Thoracic aorta (tissue), 2 donors: ENCODE data around the gene CCDC28B. TPM values are rescaled to one million over a fixed set of nuclear protein-coding genes. Genes with fewer than 3 reads are reported as not detected.

Experiments
- ATAC-seq: fragments of 150-250 bp; one replicate; pipeline ENCODE4 v1.8.0; 2017; ENCODE audit warnings: low read depth; ENCODE audit not compliant: insufficient number of reproducible peaks, low FRiP score
- DNase-seq: peaks from one replicate; pipeline ENCODE4 v3.0.0-alpha.2; 2020; ENCODE audit warnings: low spot score
- H3K27ac ChIP-seq, 2 donors: fragments of 200-600 bp; sonication (generic); 1 replicate in 1 of 2; 2 replicates in 1 of 2; pipeline ENCODE4 v1.5.1; 2016; ENCODE audit warnings: mild to moderate bottlenecking in 2 of 2, moderate library complexity in 2 of 2
- H3K27me3 ChIP-seq: fragments of 200-600 bp; sonication (generic); replicated peaks from 2 replicates; pipeline ENCODE4 v1.6.0; 2016; ENCODE audit warnings: mild to moderate bottlenecking; ENCODE audit not compliant: insufficient read depth
- H3K36me3 ChIP-seq: fragments of 200-600 bp; sonication (generic); one replicate; pipeline ENCODE4 v1.5.1; 2016
- H3K4me1 ChIP-seq, 2 donors: fragments of 200-600 bp; sonication (generic); 1 replicate in 1 of 2; 2 replicates in 1 of 2; pipeline versions ENCODE4 v1.5.1 to v1.6.0; 2016; ENCODE audit warnings: low read depth in 2 of 2, mild to moderate bottlenecking in 1 of 2; ENCODE audit not compliant: control insufficient read depth in 1 of 2
- H3K4me3 ChIP-seq: fragments of 200-600 bp; sonication (generic); 2 replicates; pipeline ENCODE4 v1.5.1; 2016; ENCODE audit warnings: mild to moderate bottlenecking
- H3K9me3 ChIP-seq: fragments of 200-600 bp; sonication (generic); 2 replicates; pipeline ENCODE4 v1.5.1; 2016
- total RNA-seq, 2 donors: library from RNA; depleted of rRNA; stranded (reverse); fragments of >200 nt; gene quantifications; one replicate each; pipeline versions ENCODE4 v1.1.0 to v1.2.3, GENCODE V29; 2016
- TF ChIP-seq, protein P1 (sequence below): fragments of 200-600 bp; sonication (generic); IDR thresholded peaks from one replicate; pipeline ENCODE4 v1.5.1; 2019; ENCODE audit warnings: antibody characterized with exemption

Gene CCDC28B
- total RNA-seq, 2 donors from 2014 or later, result 2.0 TPM; not detected in 1

GRCh38 chr1:32241001-32241763, 40.8 kb downstream of the CCDC28B start:
- peak; percentile 22 for DNase-seq
- TF ChIP-seq, protein P1, sequence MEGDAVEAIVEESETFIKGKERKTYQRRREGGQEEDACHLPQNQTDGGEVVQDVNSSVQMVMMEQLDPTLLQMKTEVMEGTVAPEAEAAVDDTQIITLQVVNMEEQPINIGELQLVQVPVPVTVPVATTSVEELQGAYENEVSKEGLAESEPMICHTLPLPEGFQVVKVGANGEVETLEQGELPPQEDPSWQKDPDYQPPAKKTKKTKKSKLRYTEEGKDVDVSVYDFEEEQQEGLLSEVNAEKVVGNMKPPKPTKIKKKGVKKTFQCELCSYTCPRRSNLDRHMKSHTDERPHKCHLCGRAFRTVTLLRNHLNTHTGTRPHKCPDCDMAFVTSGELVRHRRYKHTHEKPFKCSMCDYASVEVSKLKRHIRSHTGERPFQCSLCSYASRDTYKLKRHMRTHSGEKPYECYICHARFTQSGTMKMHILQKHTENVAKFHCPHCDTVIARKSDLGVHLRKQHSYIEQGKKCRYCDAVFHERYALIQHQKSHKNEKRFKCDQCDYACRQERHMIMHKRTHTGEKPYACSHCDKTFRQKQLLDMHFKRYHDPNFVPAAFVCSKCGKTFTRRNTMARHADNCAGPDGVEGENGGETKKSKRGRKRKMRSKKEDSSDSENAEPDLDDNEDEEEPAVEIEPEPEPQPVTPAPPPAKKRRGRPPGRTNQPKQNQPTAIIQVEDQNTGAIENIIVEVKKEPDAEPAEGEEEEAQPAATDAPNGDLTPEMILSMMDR, result no peak
- no peaks in the 10 kb centered on the region for H3K36me3 ChIP-seq
- H3K27ac ChIP-seq, result peak overlapping the region; percentile 75 to 84
- H3K9me3 ChIP-seq, result no peaks in the 10 kb centered on the region
- H3K4me1 ChIP-seq, result peaks cover 5 to 13% of the 10 kb centered on the region in 2 donors
- no peaks in the 10 kb centered on the region for H3K27me3 ChIP-seq
- peak overlapping the region; percentile 85 for H3K4me3 ChIP-seq
- ATAC-seq, result peak; percentile 40

GRCh38 chr1:32242341-32242851, 42.0 kb downstream of the CCDC28B start:
- Histone ChIP-seq H3K27ac (peak overlapping the region in 1 of 2 donors; percentile 84), H3K4me3 (no peak overlapping the region), H3K4me1 (peaks cover 5 to 19% of the 10 kb centered on the region in 2 donors), H3K36me3 (no peaks in the 10 kb centered on the region), H3K9me3 (no peaks in the 10 kb centered on the region), H3K27me3 (no peaks in the 10 kb centered on the region)
- ATAC-seq, result no peak
- TF ChIP-seq, protein P1, result no peak
- no peak for DNase-seq

GRCh38 chr1:32246888-32247273, 46.5 kb downstream of the CCDC28B start, which contains the start of gene FAM167B:
Gene FAM167B, plus strand, starts transcription at chr1:32247222. Its CDS starts 200 bp downstream, at chr1:32247422.
- Histone ChIP-seq H3K27ac (peak within 1 kb of the TSS in 1 of 2 donors; percentile 22), H3K36me3 (no peaks in the 10 kb centered on the region), H3K4me1 (peaks cover 8 to 27% of the 10 kb centered on the region in 2 donors), H3K4me3 (no peak within 1 kb of the TSS), H3K9me3 (no peaks in the 10 kb centered on the region), H3K27me3 (no peaks in the 10 kb centered on the region)
- DNase-seq, result no peak
- TF ChIP-seq, protein P1, result no peak
- no peak for ATAC-seq

GRCh38 chr1:32247452-32247851, 47.1 kb downstream of the CCDC28B start:
- Histone ChIP-seq H3K27me3 (no peaks in the 10 kb centered on the region), H3K4me1 (peaks cover 8 to 23% of the 10 kb centered on the region in 2 donors), H3K4me3 (no peak overlapping the region), H3K36me3 (no peaks in the 10 kb centered on the region), H3K9me3 (no peaks in the 10 kb centered on the region), H3K27ac (peak overlapping the region in 1 of 2 donors; percentile 22)
- TF ChIP-seq, protein P1, result no peak
- DNase-seq (no peak), ATAC-seq (no peak)

GRCh38 chr1:32247983-32248889, 47.8 kb downstream of the CCDC28B start:
- no peak for ATAC-seq
- Histone ChIP-seq H3K27ac (no peak overlapping the region), H3K9me3 (no peaks in the 10 kb centered on the region), H3K4me3 (peak overlapping the region; percentile 50), H3K4me1 (peaks cover 6 to 20% of the 10 kb centered on the region in 2 donors), H3K27me3 (no peaks in the 10 kb centered on the region), H3K36me3 (no peaks in the 10 kb centered on the region)
- TF ChIP-seq, protein P1, result peak; percentile 88
- peak; percentile 65 for DNase-seq
